GM18519 (cell line): ENCODE measurements around the gene SPATA25.
"Not testable (repeated sequence)": the region's sequence is repeated elsewhere in the genome, so short reads cannot be mapped to it uniquely, and the experiment has no call there.

Experiments used
- ATAC-seq: cut with Tn5 transposase; IDR thresholded peaks from one replicate; pipeline ENCODE4 v1.9.1; 2021; ENCODE audit warnings: mild to moderate bottlenecking, moderate library complexity; ENCODE audit not compliant: unreplicated experiment, low FRiP score

The SPATA25 gene

GRCh38 chr20:45917790-45918141, 30.3 kb upstream of the SPATA25 start:
- no peak for ATAC-seq

GRCh38 chr20:45913116-45913515, 25.7 kb upstream of the SPATA25 start:
- ATAC-seq: no peak

- no peak for ATAC-seq
Observed at GRCh38 chr20:45912344-45912682, 24.9 kb upstream of the SPATA25 start.

- no peak for ATAC-seq
Observed at GRCh38 chr20:45911486-45912343, 24.3 kb upstream of the SPATA25 start, which contains the start of gene PLTP. Gene PLTP, minus strand, starts transcription at chr20:45912155. Its CDS starts 703 bp downstream, at chr20:45911452.

- peak; percentile 76 for ATAC-seq
Observed at GRCh38 chr20:45910670-45911485, 23.5 kb upstream of the SPATA25 start.

GRCh38 chr20:45909817-45910669, 22.6 kb upstream of the SPATA25 start:
- ATAC-seq: no peak

GRCh38 chr20:45909336-45909808, 21.9 kb upstream of the SPATA25 start:
- no peak for ATAC-seq

DNA sequence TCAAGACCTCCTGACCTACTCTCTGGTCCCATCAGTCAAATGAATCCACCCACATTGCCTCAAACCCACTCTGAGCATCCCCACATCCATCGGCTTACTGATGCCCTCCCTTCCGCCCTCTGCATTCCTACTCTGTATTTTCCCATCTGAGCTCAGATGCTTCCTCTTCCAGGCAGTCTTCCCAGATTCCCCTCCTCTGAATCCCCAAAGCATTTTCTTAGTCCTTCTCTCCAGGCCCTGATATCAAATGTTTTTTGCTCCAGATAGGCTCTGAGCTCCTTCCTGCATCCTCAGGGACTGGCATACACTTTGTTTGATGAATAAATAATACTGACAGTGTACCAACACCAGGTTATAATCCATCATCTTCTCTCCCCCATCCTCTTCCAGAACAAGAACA, 20.7 kb upstream of the SPATA25 start:
- no peak for ATAC-seq

GRCh38 chr20:45907219-45907948, 20.0 kb upstream of the SPATA25 start:
- no peak for ATAC-seq

GRCh38 chr20:45905505-45906079, 18.2 kb upstream of the SPATA25 start:
- ATAC-seq: no peak

DNA sequence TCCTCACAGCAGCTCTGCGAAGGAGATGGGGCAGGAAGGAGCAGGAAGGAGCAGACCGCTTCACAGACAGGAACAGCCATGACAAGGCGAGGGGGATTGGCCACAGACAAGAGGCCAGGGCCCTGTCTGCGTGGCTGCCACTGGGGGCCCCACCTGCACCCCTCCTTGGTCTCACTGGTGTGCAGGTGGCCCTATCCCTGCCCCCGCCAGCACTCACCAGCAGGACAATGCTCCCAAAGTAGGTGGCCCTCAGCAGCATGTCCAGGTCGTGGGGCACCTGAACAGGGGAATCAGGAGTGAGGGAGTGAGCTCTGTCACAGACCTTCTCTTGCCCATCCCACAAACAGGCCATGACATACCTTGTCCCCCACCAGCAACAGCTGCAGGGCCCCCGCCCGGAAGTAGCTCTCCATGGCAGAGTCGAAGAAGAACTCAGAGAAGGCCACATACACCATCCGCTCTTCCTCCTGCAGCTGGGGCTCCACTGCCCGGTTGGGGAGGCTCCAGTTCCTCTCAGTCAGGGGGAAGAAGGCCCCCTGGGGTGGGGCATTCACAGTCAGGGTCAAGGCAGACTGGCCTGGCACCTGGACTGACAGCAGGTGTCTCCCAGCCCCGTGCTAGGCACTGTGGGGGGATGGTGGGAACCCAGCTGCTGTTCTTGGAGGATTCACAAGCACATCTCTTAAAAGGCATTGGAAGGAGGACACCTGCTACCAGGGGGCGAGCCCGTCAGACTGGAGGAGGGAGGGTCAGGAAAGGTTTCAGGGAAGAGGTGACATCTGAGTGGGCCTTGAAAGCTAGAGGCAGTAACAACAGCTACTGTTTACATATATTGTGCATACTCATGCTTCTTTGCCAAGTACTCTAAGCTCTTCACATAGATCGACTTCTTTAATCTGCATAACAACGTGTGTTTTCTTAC, 17.4 kb upstream of the SPATA25 start:
- ATAC-seq: no peak

DNA sequence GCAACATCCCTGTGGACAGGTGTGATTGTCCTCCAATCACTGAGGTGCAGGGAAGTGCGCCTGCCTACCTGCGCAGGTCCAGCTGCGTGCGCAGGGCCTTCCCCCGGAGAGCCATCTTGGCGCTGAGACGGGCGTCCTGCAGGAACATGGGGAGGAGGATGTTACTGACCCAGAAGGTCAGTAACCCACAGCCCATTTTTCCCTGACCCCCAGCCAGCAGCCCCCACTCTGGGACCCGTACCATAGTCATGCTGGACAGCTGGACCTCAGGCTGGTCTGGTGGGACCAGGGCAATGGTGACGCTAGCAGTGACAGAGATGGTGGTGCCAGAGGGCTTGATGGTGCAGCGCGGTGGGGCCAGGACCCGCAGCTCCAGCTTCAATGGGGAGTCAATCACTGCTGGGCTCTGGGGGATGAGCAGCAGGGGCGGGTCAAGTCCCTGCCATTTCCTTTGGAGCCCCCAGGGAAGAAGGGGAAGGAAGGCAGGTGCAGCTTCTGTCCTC, 14.8 kb upstream of the SPATA25 start:
- no peak for ATAC-seq

GRCh38 chr20:45901332-45901731, 13.9 kb upstream of the SPATA25 start:
- not testable (repeated sequence) for ATAC-seq

DNA sequence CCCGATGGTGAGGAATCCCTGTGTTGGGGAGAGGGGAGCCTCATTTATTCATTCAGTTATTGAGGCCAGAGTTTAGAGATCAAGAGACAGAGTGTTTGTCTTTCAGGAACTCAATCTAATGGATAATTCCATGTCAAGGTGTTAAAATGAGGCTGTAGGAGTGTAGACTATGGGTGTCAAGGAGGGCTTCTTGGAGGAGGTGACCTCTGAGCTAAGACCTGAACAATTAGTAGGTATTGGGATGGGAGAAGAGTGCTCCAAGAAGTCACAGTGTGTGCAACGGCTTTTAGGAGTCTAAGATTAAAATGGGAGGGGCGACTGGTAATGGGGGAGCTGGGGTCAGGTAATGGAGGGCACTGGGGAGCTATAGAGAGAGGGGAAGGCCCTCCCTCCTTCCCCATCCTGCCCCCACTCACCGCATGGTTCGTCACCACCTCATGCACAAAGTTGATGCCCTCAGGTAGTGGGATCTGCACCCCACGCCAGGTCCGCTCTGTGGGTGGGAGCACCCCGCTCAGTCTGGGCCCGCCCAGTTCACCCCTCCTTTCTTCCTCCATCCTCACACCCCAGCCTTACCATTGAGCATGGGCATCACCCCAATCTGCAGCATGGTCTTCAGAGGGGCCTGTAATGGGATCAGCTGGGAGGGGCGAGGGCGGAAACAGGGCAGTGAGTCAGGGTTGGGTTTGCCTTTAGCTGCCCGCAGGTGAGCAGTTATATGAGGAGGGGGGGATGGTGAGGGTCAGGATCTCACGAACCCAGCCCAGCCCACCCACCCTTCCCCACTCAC, 11.8 kb upstream of the SPATA25 start:
- ATAC-seq: no peak

- no peak for ATAC-seq
Observed at GRCh38 chr20:45898285-45898684, 10.9 kb upstream of the SPATA25 start.

DNA sequence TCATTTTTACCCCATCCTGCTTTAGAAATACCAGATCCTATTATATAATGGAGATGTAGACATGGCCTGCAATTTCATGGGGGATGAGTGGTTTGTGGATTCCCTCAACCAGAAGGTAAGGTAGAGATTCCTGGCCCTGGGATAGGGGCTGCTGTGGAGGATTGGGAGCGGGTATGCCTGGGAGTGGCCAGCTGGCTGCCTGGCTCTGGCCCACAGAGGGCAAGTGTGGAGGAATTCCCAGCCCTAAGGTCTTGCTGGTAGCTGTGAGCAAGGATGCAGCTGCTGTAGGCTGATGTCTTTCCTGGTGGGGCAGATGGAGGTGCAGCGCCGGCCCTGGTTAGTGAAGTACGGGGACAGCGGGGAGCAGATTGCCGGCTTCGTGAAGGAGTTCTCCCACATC, 10.3 kb upstream of the SPATA25 start:
- no peak for ATAC-seq

DNA sequence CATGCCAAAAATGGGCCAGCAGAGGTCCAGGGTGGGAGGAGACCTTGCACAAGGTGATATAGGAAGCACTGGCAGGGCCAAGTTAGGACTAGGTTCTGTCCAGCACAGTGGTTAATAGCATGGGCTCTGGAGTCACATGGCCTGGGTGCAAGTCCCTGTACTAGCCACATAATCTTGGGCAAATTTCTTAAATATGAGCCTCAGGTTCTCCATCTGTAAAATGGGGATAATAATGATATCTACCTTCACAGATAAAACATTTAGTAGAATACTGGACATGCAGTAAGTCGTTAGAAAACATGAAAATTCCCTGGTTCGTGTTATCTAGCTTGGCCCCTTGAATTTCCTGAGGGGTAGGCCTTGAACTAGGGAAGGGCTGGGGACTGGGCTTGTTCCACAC, 9.9 kb upstream of the SPATA25 start:
- ATAC-seq: no peak
